Uterus (tissue), 4 donors: Measurements from ENCODE around the gene RNF19B. TPM values are rescaled to one million over a fixed set of nuclear protein-coding genes. Genes with fewer than 3 reads are reported as not detected.
"Not testable (repeated sequence)": the region's sequence is repeated elsewhere in the genome, so short reads cannot be mapped to it uniquely, and the experiment has no call there.

Experiments used
- DNase-seq, 2 donors: peaks; one replicate each; pipeline ENCODE4 v3.0.0-alpha.2; 2019 to 2020
- H3K27ac ChIP-seq, 2 donors: fragments of 200-600 bp; sonication (generic); 1 replicate in 1 of 2; 2 replicates in 1 of 2; pipeline ENCODE4 v1.5.1; 2016 to 2018
- H3K27me3 ChIP-seq, 2 donors: fragments of 200-600 bp; sonication (generic); one replicate each; pipeline ENCODE4 v1.5.1; 2018 to 2019; ENCODE audit warnings: control low read depth in 1 of 2
- H3K36me3 ChIP-seq, 2 donors: fragments of 200-600 bp; sonication (generic); one replicate each; pipeline ENCODE4 v1.5.1; 2019; ENCODE audit warnings: control low read depth in 1 of 2
- H3K4me1 ChIP-seq, 2 donors: fragments of 200-600 bp; sonication (generic); one replicate each; pipeline ENCODE4 v1.5.1; 2018 to 2019; ENCODE audit warnings: control low read depth in 1 of 2
- H3K4me3 ChIP-seq, 2 donors: fragments of 200-600 bp; sonication (generic); 1 replicate in 1 of 2; 2 replicates in 1 of 2; pipeline ENCODE4 v1.5.1; 2018 to 2019; ENCODE audit warnings: mild to moderate bottlenecking in 1 of 2
- H3K9me3 ChIP-seq, 2 donors: fragments of 200-600 bp; sonication (generic); one replicate each; pipeline ENCODE4 v1.5.1; 2019; ENCODE audit warnings: control low read depth in 1 of 2
- CTCF ChIP-seq, 4 experiments: fragments of 200-600 bp in 2 of 4; fragments of 450-650 bp in 2 of 4; sonication (generic) in 2 of 4; IDR thresholded peaks; one replicate each; pipeline ENCODE4 v1.5.1; 2016 to 2019; ENCODE audit warnings: antibody characterized with exemption in 4 of 4, mild to moderate bottlenecking in 2 of 4, moderate library complexity in 1 of 4
- POLR2A ChIP-seq, 2 donors: fragments of 450-650 bp; IDR thresholded peaks; one replicate each; pipeline ENCODE4 v1.6.1; 2016; ENCODE audit warnings: antibody characterized with exemption in 2 of 2, mild to moderate bottlenecking in 1 of 2, moderate library complexity in 1 of 2
- intact Hi-C: fragments of 100-400 bp; cut with DNase I; formaldehyde crosslinking; loops from one replicate; pipeline ENCODE4 v1.15.1; 2023; ENCODE audit warnings: low total_unique reads
- total RNA-seq, 4 donors: library from RNA; depleted of rRNA in 3 of 4; stranded (reverse); fragments of >200 nt in 3 of 4; gene quantifications; one replicate each; pipeline versions ENCODE4 v1.1.0 to v1.2.4, GENCODE V29; 2014 to 2023
- donor health status: DM: yes; HTN: yes; CAD: no.

Gene RNF19B
- total RNA-seq, 4 donors from 2014 or later, result 13.2 to 23.4 (median 17.4) TPM

GRCh38 chr1:32998997-32999396 is 34.4 kb upstream of the RNF19B start:
- no peak for TF ChIP-seq POLR2A (IDR thresholded peaks at IDR 0.05)
- TF ChIP-seq CTCF (IDR thresholded peaks at IDR 0.05), result no peak
- intact Hi-C loops, result no loop called here
- Histone ChIP-seq H3K36me3 (no peaks in the 10 kb centered on the region), H3K9me3 (no peaks in the 10 kb centered on the region), H3K27me3 (no peaks in the 10 kb centered on the region), H3K27ac (no peak overlapping the region), H3K4me3 (no peak overlapping the region), H3K4me1 (peaks cover 4 to 14% of the 10 kb centered on the region in 2 donors)
- no peak for DNase-seq

GRCh38 chr1:32998064-32998463 is 33.5 kb upstream of the RNF19B start:
- Histone ChIP-seq H3K4me3 (no peak overlapping the region), H3K4me1 (peaks cover 4 to 14% of the 10 kb centered on the region in 2 donors), H3K9me3 (no peaks in the 10 kb centered on the region), H3K27me3 (no peaks in the 10 kb centered on the region), H3K27ac (peak overlapping the region; percentile 53 to 57), H3K36me3 (no peaks in the 10 kb centered on the region)
- TF ChIP-seq CTCF (IDR thresholded peaks at IDR 0.05), result no peak
- TF ChIP-seq POLR2A (IDR thresholded peaks at IDR 0.05), result no peak
- DNase-seq, result no peak
- intact Hi-C loops, result no loop called here

- intact Hi-C loops, result no loop called here
- TF ChIP-seq POLR2A (IDR thresholded peaks at IDR 0.05), result no peak
- no peak for TF ChIP-seq CTCF (IDR thresholded peaks at IDR 0.05)
- Histone ChIP-seq H3K27me3 (no peaks in the 10 kb centered on the region), H3K27ac (peak overlapping the region; percentile 53 to 57), H3K9me3 (no peaks in the 10 kb centered on the region), H3K4me3 (no peak overlapping the region), H3K4me1 (peaks cover 4 to 14% of the 10 kb centered on the region in 2 donors), H3K36me3 (no peaks in the 10 kb centered on the region)
- no peak for DNase-seq
Measured at GRCh38 chr1:32997381-32997891, 32.8 kb upstream of the RNF19B start.

GRCh38 chr1:32993324-32993636 is 28.7 kb upstream of the RNF19B start:
- intact Hi-C loops, result not testable (repeated sequence)

GRCh38 chr1:32992489-32993323 is 28.1 kb upstream of the RNF19B start:
- no peaks in the 10 kb centered on the region for H3K27me3 ChIP-seq

More at GRCh38 chr1:32993324-32993636, 28.7 kb upstream of the RNF19B start:
- H3K4me3 ChIP-seq, H3K9me3 ChIP-seq, H3K36me3 ChIP-seq, H3K27ac ChIP-seq, DNase-seq, H3K27me3 ChIP-seq: not testable (repeated sequence)
- H3K4me1 ChIP-seq, result peaks cover 5 to 16% of the 10 kb centered on the region in 2 donors

More at GRCh38 chr1:32992489-32993323, 28.1 kb upstream of the RNF19B start:
- H3K36me3 ChIP-seq, result no peaks in the 10 kb centered on the region
- no peaks in the 10 kb centered on the region for H3K9me3 ChIP-seq
- H3K4me1 ChIP-seq, result peaks cover 3 to 10% of the 10 kb centered on the region in 2 donors
- no peak for TF ChIP-seq POLR2A (IDR thresholded peaks at IDR 0.05)
- no peak for TF ChIP-seq CTCF (IDR thresholded peaks at IDR 0.05)
- intact Hi-C loops, result no loop called here
- peak overlapping the region in 1 of 2 donors; percentile 18 for H3K27ac ChIP-seq
- DNase-seq, result peak; percentile 37
- no peak overlapping the region for H3K4me3 ChIP-seq
